K562 (cell line): ENCODE measurements around the gene PDGFD. TPM values are rescaled to one million over a fixed set of nuclear protein-coding genes. Genes with fewer than 3 reads are reported as not detected.

ENCODE experiments used
- ATAC-seq: fragments of 200-7000 bp; cut with Tn5 transposase; 3 replicates; pipeline ENCODE4 v1.9.1; 2020; ENCODE audit warnings: moderate library complexity
- BruUV-seq: library from RNA; stranded (reverse); fragments of 400-500 nt; replicated peaks from 2 replicates; lab custom pipeline; 2021; lab: Mats Ljungman, UMichigan
- CTCF ChIA-PET: fragments of 300-600 bp; formaldehyde crosslinking; extraction: SDS; loops from one replicate; lab custom pipeline; 2021; ENCODE audit warnings: low intra/inter-chr PET ratio; lab: Yijun Ruan, JAX
- POLR2A ChIA-PET: fragments of 300-600, 350-650 bp; sonication (Branson Sonifier 250); formaldehyde crosslinking; extraction: SDS; loops from one replicate; lab custom pipeline; 2021; ENCODE audit warnings: antibody characterized with exemption, inconsistent platforms; lab: Yijun Ruan, JAX
- DNase-seq, 4 experiments: peaks; one replicate each; pipeline versions ENCODE4 v3.0.0 to v3.0.0-alpha.2; 2011 to 2018; ENCODE audit warnings: low spot score in 3 of 4, mixed read lengths in 3 of 4; ENCODE audit errors: extremely low read depth in 1 of 4
- FAIRE-seq: peaks from 2 replicates; lab custom pipeline; 2011; peaks lifted over from hg19 to GRCh38; lab: Jason Lieb, UNC
- H2AFZ ChIP-seq: 2 replicates; pipeline ENCODE4 v1.6.0; 2011; ENCODE audit warnings: low read depth, low read length, control low read depth, inconsistent platforms
- H3K27ac ChIP-seq: fragments of 200-600 bp; 3 replicates; pipeline ENCODE4 v1.8.0; 2011; ENCODE audit warnings: low read depth, mild to moderate bottlenecking, control low read depth, inconsistent platforms, low read length, moderate library complexity, mixed read lengths; ENCODE audit errors: extremely low read depth
- H3K27me3 ChIP-seq, 2 experiments: fragments of 300-600 bp in 1 of 2; 2 replicates in 1 of 2; 3 replicates in 1 of 2; pipeline versions ENCODE4 v1.6.0 to v1.8.0; 2011; ENCODE audit warnings: inconsistent platforms in 2 of 2, low read length in 2 of 2, mild to moderate bottlenecking in 1 of 2, mixed read lengths in 1 of 2, moderate library complexity in 1 of 2; ENCODE audit not compliant: control insufficient read depth in 2 of 2, insufficient read depth in 2 of 2
- H3K36me3 ChIP-seq: fragments of 300-600 bp; 3 replicates; pipeline ENCODE4 v1.8.0; 2011; ENCODE audit warnings: mild to moderate bottlenecking, low read length, inconsistent platforms; ENCODE audit not compliant: control insufficient read depth, insufficient read depth
- H3K4me1 ChIP-seq, 2 experiments: fragments of 200-600 bp in 1 of 2; replicated peaks in 1 of 2; 2 replicates in 1 of 2; 3 replicates in 1 of 2; pipeline versions ENCODE4 v1.5.1 to v1.8.0; 2011; ENCODE audit warnings: inconsistent platforms in 2 of 2, low read length in 2 of 2, mild to moderate bottlenecking in 1 of 2, mixed read lengths in 1 of 2, moderate library complexity in 1 of 2; ENCODE audit not compliant: control insufficient read depth in 2 of 2, insufficient read depth in 2 of 2
- H3K4me2 ChIP-seq: 2 replicates; pipeline ENCODE4 v1.6.1; 2011; ENCODE audit warnings: low read length, control low read depth, inconsistent platforms, mixed read lengths; ENCODE audit not compliant: insufficient read depth
- H3K4me3 ChIP-seq: fragments of 200-600 bp; sonication (generic), shearing (Covaris generic); 2 replicates; pipeline ENCODE4 v1.5.1; 2016; ENCODE audit warnings: control low read depth, inconsistent platforms
- H3K79me2 ChIP-seq: fragments of 200-600 bp; 3 replicates; pipeline ENCODE4 v1.8.0; 2011; ENCODE audit warnings: low read length, inconsistent platforms; ENCODE audit not compliant: control insufficient read depth, insufficient read depth
- H3K9ac ChIP-seq, 2 experiments: 2 replicates each; pipeline versions ENCODE4 v1.6.0 to v1.6.1; 2011; ENCODE audit warnings: low read depth in 2 of 2, low read length in 2 of 2, control low read depth in 1 of 2, inconsistent platforms in 1 of 2, mild to moderate bottlenecking in 1 of 2, mixed read lengths in 1 of 2; ENCODE audit not compliant: insufficient read depth in 1 of 2
- H3K9me1 ChIP-seq: one replicate; pipeline ENCODE4 v1.6.0; 2011; ENCODE audit warnings: inconsistent platforms, mild to moderate bottlenecking, low read length, moderate library complexity; ENCODE audit not compliant: control insufficient read depth, insufficient read depth
- H3K9me3 ChIP-seq: replicated peaks from 2 replicates; pipeline ENCODE4 v1.5.1; 2011; ENCODE audit warnings: low read depth, low read length, inconsistent platforms; ENCODE audit not compliant: control insufficient read depth, insufficient read depth
- H4K20me1 ChIP-seq: replicated peaks from 2 replicates; pipeline ENCODE4 v1.6.1; 2011; ENCODE audit warnings: low read length, inconsistent platforms, mixed read lengths; ENCODE audit not compliant: control insufficient read depth, insufficient read depth
- E4F1 ChIP-seq: fragments of 250-450 bp; sonication (Bioruptor Pico); IDR thresholded peaks from 2 replicates; pipeline ENCODE4 v1.5.0; 2021; ENCODE audit warnings: mild to moderate bottlenecking, borderline replicate concordance
- FOSL1 ChIP-seq: fragments of 200-800 bp; sonication (Bioruptor generic); conservative IDR thresholded peaks from 2 replicates; pipeline ENCODE4 v1.6.1; 2016; ENCODE audit warnings: missing genetic modification characterization, missing compliant biosample characterization
- ZBTB1 ChIP-seq: sonication (generic); formaldehyde crosslinking; IDR thresholded peaks from 2 replicates; pipeline ENCODE4 v1.8.1; 2023; ENCODE audit warnings: missing genetic modification reagents, low read depth, mild to moderate bottlenecking, borderline replicate concordance
- ZKSCAN1 ChIP-seq: fragments of 150-350 bp; IDR thresholded peaks from 2 replicates; pipeline ENCODE4 v1.6.1; 2016; ENCODE audit warnings: low read depth, low read length
- ZNF217 ChIP-seq: sonication (generic); formaldehyde crosslinking; IDR thresholded peaks from 2 replicates; pipeline ENCODE4 v1.8.0; 2022; ENCODE audit warnings: mild to moderate bottlenecking, missing genetic modification reagents
- WGBS: fragments of 100-300 bp; shearing (Covaris generic); methylation state at CpG from one replicate; pipeline ENCODE4 v1.1.6; 2016; ENCODE audit warnings: low coverage, mixed read lengths; ENCODE audit not compliant: insufficient coverage; ENCODE audit errors: missing lambda C conversion rate; 5-methylcytosine and 5-hydroxymethylcytosine counted together
- in situ Hi-C: fragments of 300-500 bp; cut with MboI; formaldehyde crosslinking; loops from 4 replicates; pipeline ENCODE4 v1.15.0; 2018; ENCODE audit warnings: inconsistent platforms, mixed read lengths
- intact Hi-C: fragments of 100-400 bp; cut with micrococcal nuclease; formaldehyde crosslinking; loops from 2 replicates; pipeline ENCODE4 v1.14.2; 2022
- polyA plus RNA-seq, 8 experiments: library from polyadenylated mRNA; depleted of rRNA in 4 of 8; stranded (reverse) in 5 of 8; unstranded in 3 of 8; fragments of >200 nt; fragmentation: Nextera tagmentation in 2 of 8; fragmentation: Illumina TruSeq in 1 of 8; extraction: Ambion mirVana in 2 of 8; extraction: Trizol in 1 of 8; gene quantifications; 2 replicates each; pipeline versions ENCODE4 v1.2.1 to v1.2.3, GENCODE V29; 2011 to 2014; ENCODE audit warnings: inconsistent platforms in 1 of 8, missing spikeins in 1 of 8
- total RNA-seq, 7 experiments: library from RNA; depleted of rRNA in 6 of 7; stranded (reverse); fragments of >200 nt in 6 of 7; fragmentation: Illumina TruSeq in 2 of 7; extraction: Trizol in 2 of 7; gene quantifications; 2 replicates each; pipeline versions ENCODE4 v1.2.1 to v1.2.3, GENCODE V29; 2011 to 2021; ENCODE audit warnings: low replicate concordance in 1 of 7

PDGFD gene
- total and polyA plus RNA-seq, 9 of the 15 experiments (the other 6 are each of a cell fraction or from before 2014, with no cell fraction given): 0.11 TPM; not detected in 8

GRCh38 chr11:104041792-104042191 lies 122.2 kb downstream of the PDGFD start:
- Histone ChIP-seq H2AFZ (no peak overlapping the region), H3K27me3 (no peaks in the 10 kb centered on the region), H3K27ac (no peak overlapping the region), H3K79me2 (no peaks in the 10 kb centered on the region), H3K4me3 (no peak overlapping the region), H3K36me3 (no peaks in the 10 kb centered on the region), H3K9me3 (no peaks in the 10 kb centered on the region), H3K9ac (no peak overlapping the region), H3K4me1 (no peaks in the 10 kb centered on the region), H3K9me1 (no peaks in the 10 kb centered on the region), H3K4me2 (no peak overlapping the region), H4K20me1 (no peaks in the 10 kb centered on the region)
- FAIRE-seq (no peak), ATAC-seq (no peak), DNase-seq (no peak)
- ChIA-PET CTCF (no interaction called here), POLR2A (no interaction called here)
- intact Hi-C loops: no loop called here
- BruUV-seq: no TSS peak
- in situ Hi-C loops: no loop called here
- TF ChIP-seq E4F1 (CRISPR knock-in tag): no peak
- no peak for TF ChIP-seq FOSL1 (tag)
- 3% methylated on average over 2 of the region's 2 CpGs for WGBS

GRCh38 chr11:104036995-104037394 lies 127.0 kb downstream of the PDGFD start:
- Histone ChIP-seq H3K27ac (no peak overlapping the region), H3K36me3 (no peaks in the 10 kb centered on the region), H3K79me2 (no peaks in the 10 kb centered on the region), H3K4me2 (no peak overlapping the region), H3K9ac (no peak overlapping the region), H2AFZ (no peak overlapping the region), H4K20me1 (no peaks in the 10 kb centered on the region), H3K4me3 (no peak overlapping the region), H3K4me1 (no peaks in the 10 kb centered on the region), H3K9me3 (no peaks in the 10 kb centered on the region; the same call in 1 of the 2 replicates), H3K27me3 (no peaks in the 10 kb centered on the region), H3K9me1 (no peaks in the 10 kb centered on the region)
- in situ Hi-C loops: no loop called here
- WGBS: 4% methylated on average over 16 of the region's 21 CpGs
- ChIA-PET POLR2A (no interaction called here), CTCF (no interaction called here)
- DNase-seq (no peak), ATAC-seq (no peak), FAIRE-seq (no peak)
- intact Hi-C loops: no loop called here
- BruUV-seq: no TSS peak
- TF ChIP-seq ZNF217 (CRISPR knock-in tag) (no peak), ZKSCAN1 (no peak), ZBTB1 (CRISPR knock-in tag) (no peak)
